Right atrium auricular region (tissue), 2 donors: ENCODE results near the gene KRTAP19-6. TPM values are rescaled to one million over a fixed set of nuclear protein-coding genes. Genes with fewer than 3 reads are reported as not detected.
"Not testable (repeated sequence)": the region's sequence is repeated elsewhere in the genome, so short reads cannot be mapped to it uniquely, and the experiment has no call there.

Experiments used
- DNase-seq: peaks from one replicate; pipeline ENCODE4 v3.0.0-alpha.2; 2019; ENCODE audit warnings: low spot score
- H3K27ac ChIP-seq, 2 donors: fragments of 200-600 bp; sonication (generic); 1 replicate in 1 of 2; 2 replicates in 1 of 2; pipeline ENCODE4 v1.5.1; 2016 to 2019
- H3K27me3 ChIP-seq, 2 donors: fragments of 200-600 bp; sonication (generic); one replicate each; pipeline versions ENCODE4 v1.5.1 to v1.6.0; 2017 to 2019
- H3K36me3 ChIP-seq: fragments of 200-600 bp; sonication (generic); one replicate; pipeline ENCODE4 v1.5.1; 2016
- H3K4me1 ChIP-seq, 2 donors: fragments of 200-600 bp; sonication (generic); one replicate each; pipeline versions ENCODE4 v1.5.1 to v1.6.0; 2017 to 2019
- H3K4me3 ChIP-seq, 2 donors: fragments of 200-600 bp; sonication (generic); 1 replicate in 1 of 2; 2 replicates in 1 of 2; pipeline ENCODE4 v1.5.1; 2017 to 2019; ENCODE audit warnings: mild to moderate bottlenecking in 1 of 2, moderate library complexity in 1 of 2
- H3K9me3 ChIP-seq, 2 donors: fragments of 200-600 bp; sonication (generic); one replicate each; pipeline ENCODE4 v1.5.1; 2019
- CTCF ChIP-seq, 2 donors: fragments of 200-600 bp; sonication (generic); IDR thresholded peaks; one replicate each; pipeline ENCODE4 v1.5.1; 2019; ENCODE audit warnings: antibody characterized with exemption in 2 of 2
- total RNA-seq, 2 donors: library from RNA; depleted of rRNA; stranded (reverse); fragments of >200 nt; gene quantifications; one replicate each; pipeline ENCODE4 v1.1.0, GENCODE V29; 2016

KRTAP19-6 gene
- total RNA-seq, 2 donors from 2014 or later: not detected

- Histone ChIP-seq H3K9me3 (peaks cover 0 to 8% of the 10 kb centered on the region in 2 donors), H3K27me3 (no peaks in the 10 kb centered on the region), H3K4me1 (no peaks in the 10 kb centered on the region), H3K4me3 (no peak overlapping the region), H3K36me3 (no peaks in the 10 kb centered on the region), H3K27ac (no peak overlapping the region)
- TF ChIP-seq CTCF (IDR thresholded peaks at IDR 0.05): no peak
- no peak for DNase-seq
These were observed 11.1 kb upstream of the KRTAP19-6 start for GRCh38 chr21:30552782-30553181.

- H3K27ac ChIP-seq: no peak overlapping the region
- H3K36me3 ChIP-seq: no peaks in the 10 kb centered on the region
- H3K9me3 ChIP-seq: no peaks in the 10 kb centered on the region
- no peak for DNase-seq
- H3K4me1 ChIP-seq: no peaks in the 10 kb centered on the region
- H3K4me3 ChIP-seq: no peak overlapping the region
- no peaks in the 10 kb centered on the region for H3K27me3 ChIP-seq
- no peak for TF ChIP-seq CTCF (IDR thresholded peaks at IDR 0.05)
These were observed 22.8 kb downstream of the KRTAP19-6 start for GRCh38 chr21:30518876-30519275.

GRCh38 chr21:30515681-30516080 is 26.0 kb downstream of the KRTAP19-6 start:
- Histone ChIP-seq H3K9me3 (no peaks in the 10 kb centered on the region), H3K27me3 (no peaks in the 10 kb centered on the region), H3K4me3 (no peak overlapping the region), H3K4me1 (no peaks in the 10 kb centered on the region), H3K27ac (no peak overlapping the region), H3K36me3 (no peaks in the 10 kb centered on the region)
- no peak for DNase-seq
- no peak for TF ChIP-seq CTCF (IDR thresholded peaks at IDR 0.05)

GRCh38 chr21:30505621-30506205 is 36.0 kb downstream of the KRTAP19-6 start:
- H3K27me3 ChIP-seq, DNase-seq, H3K9me3 ChIP-seq, H3K4me1 ChIP-seq, H3K27ac ChIP-seq, H3K4me3 ChIP-seq, H3K36me3 ChIP-seq: not testable (repeated sequence)

GRCh38 chr21:30502041-30502440 is 39.6 kb downstream of the KRTAP19-6 start, which contains the start of gene KRTAP19-5:
TSS of gene KRTAP19-5 (minus strand) at chr21:30502141. CDS start at chr21:30502090, 51 bp downstream.
- no peak for TF ChIP-seq CTCF (IDR thresholded peaks at IDR 0.05)
- Histone ChIP-seq H3K4me3 (no peak within 1 kb of the TSS), H3K9me3 (no peaks in the 10 kb centered on the region), H3K36me3 (no peaks in the 10 kb centered on the region), H3K27ac (no peak within 1 kb of the TSS), H3K4me1 (no peaks in the 10 kb centered on the region), H3K27me3 (no peaks in the 10 kb centered on the region)
- DNase-seq: no peak

GRCh38 chr21:30497065-30497464 is 44.6 kb downstream of the KRTAP19-6 start, which contains the start of gene KRTAP19-4:
TSS of gene KRTAP19-4 (minus strand) at chr21:30497165. CDS start at chr21:30497110, 55 bp downstream.
- H3K27ac ChIP-seq: no peak within 1 kb of the TSS
- no peaks in the 10 kb centered on the region for H3K27me3 ChIP-seq
- no peak for TF ChIP-seq CTCF (IDR thresholded peaks at IDR 0.05)
- H3K4me3 ChIP-seq: no peak within 1 kb of the TSS
- no peak for DNase-seq
- no peaks in the 10 kb centered on the region for H3K36me3 ChIP-seq
- H3K4me1 ChIP-seq: no peaks in the 10 kb centered on the region
- H3K9me3 ChIP-seq: no peaks in the 10 kb centered on the region
